Epithelial cell of proximal tubule (primary cell): Measurements from ENCODE around the gene RPL35. TPM values are rescaled to one million over a fixed set of nuclear protein-coding genes. Genes with fewer than 3 reads are reported as not detected.

ENCODE experiments used
- DNase-seq: peaks from one replicate; pipeline ENCODE4 v3.0.0-alpha.2; 2011; ENCODE audit warnings: low read depth
- H3K4me3 ChIP-seq: 2 replicates; pipeline ENCODE4 v1.5.1; 2011; ENCODE audit warnings: low read depth, mild to moderate bottlenecking, low read length
- total RNA-seq: library from RNA; depleted of rRNA; stranded (reverse); fragments of >200 nt; gene quantifications from 2 replicates; pipeline ENCODE4 v1.2.3, GENCODE V29; 2015
- TF ChIP-seq, protein P1 (sequence below): conservative IDR thresholded peaks from 2 replicates; pipeline ENCODE4 v1.5.1; 2012; ENCODE audit warnings: low read depth, mild to moderate bottlenecking, low read length

RPL35 gene
- total RNA-seq, 1 donor from 2014 or later, result 2,998 TPM

DNA sequence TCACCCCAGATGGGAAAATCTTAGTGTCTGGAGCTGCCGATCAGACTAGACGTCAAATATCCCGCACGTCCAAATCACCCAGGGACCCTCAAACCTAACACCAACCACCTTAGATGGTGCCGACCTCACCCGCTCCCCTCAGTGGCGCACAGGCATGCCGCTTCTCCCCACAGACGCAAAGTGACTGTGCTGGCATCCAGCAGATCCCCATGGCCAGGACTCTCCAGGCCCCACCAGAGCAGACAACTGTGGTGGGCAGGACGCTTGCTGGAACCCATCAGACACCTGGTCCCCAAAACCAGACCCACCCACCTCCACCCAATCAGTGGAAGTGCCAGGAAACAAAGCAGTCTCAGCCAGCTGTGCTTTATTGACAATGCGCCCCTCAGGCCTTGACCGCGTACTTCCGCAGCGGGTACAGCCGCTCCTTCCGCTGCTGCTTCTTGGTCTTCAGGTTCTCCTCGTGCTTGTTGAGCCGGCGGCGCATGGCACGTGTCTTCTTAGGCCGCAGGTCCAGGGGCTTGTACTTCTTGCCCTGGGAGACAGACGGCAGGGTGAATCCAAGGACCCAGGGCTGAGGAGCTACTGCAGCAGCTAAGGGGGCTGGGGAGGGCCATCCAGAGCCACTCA lies 4.1 kb downstream of the RPL35 start:
- no peak overlapping the region for H3K4me3 ChIP-seq
- DNase-seq, result no peak
- TF ChIP-seq, protein P1, sequence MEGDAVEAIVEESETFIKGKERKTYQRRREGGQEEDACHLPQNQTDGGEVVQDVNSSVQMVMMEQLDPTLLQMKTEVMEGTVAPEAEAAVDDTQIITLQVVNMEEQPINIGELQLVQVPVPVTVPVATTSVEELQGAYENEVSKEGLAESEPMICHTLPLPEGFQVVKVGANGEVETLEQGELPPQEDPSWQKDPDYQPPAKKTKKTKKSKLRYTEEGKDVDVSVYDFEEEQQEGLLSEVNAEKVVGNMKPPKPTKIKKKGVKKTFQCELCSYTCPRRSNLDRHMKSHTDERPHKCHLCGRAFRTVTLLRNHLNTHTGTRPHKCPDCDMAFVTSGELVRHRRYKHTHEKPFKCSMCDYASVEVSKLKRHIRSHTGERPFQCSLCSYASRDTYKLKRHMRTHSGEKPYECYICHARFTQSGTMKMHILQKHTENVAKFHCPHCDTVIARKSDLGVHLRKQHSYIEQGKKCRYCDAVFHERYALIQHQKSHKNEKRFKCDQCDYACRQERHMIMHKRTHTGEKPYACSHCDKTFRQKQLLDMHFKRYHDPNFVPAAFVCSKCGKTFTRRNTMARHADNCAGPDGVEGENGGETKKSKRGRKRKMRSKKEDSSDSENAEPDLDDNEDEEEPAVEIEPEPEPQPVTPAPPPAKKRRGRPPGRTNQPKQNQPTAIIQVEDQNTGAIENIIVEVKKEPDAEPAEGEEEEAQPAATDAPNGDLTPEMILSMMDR, result no peak

DNA sequence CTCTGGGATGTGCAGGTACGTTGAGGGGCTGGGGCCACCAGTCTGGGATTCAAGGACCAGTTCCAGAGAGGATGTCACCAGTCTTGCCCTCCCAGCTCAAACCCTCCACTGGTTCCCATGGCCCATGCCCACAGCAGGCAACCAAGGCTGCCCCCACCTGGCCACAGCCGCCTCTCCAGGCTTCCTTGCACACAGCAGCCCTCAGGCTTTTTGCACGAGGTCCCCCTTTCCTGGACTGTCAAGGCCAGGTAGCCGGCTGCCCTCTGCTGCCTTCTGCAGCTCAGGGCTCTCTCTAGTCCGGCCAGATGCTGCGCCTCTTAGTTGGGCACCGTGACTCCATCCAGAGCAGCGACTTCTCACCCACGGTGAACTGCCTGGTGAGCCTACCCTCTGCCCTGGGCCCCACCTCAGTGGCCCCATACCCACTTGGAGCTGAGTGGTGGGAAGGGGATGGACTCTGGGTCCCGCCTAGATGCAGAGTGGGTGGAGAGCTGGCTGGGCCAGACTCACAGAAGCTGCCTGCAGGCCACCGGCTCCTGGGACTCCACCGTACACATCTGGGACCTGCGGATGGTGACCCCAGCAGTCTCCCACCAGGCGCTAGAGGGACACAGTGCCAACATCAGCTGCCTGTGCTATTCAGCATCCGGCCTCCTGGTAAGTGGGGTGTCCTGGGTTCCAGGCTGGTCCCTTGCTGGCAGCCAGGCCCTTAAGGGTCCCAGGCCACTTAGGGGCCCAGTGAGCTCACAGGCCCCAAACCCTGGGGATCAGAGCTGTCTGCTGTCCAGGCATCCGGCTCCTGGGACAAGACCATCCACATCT lies 5.6 kb downstream of the RPL35 start:
- TF ChIP-seq, protein P1, result peak; percentile 45
- no peak overlapping the region for H3K4me3 ChIP-seq
- no peak for DNase-seq

- TF ChIP-seq, protein P1, result no peak
- DNase-seq, result no peak
- no peak overlapping the region for H3K4me3 ChIP-seq
These were observed 6.2 kb downstream of the RPL35 start for GRCh38 chr9:124855566-124855943.

- TF ChIP-seq, protein P1, result no peak
- no peak overlapping the region for H3K4me3 ChIP-seq
- DNase-seq, result no peak
These were observed 6.9 kb downstream of the RPL35 start for GRCh38 chr9:124854822-124855221.

DNA sequence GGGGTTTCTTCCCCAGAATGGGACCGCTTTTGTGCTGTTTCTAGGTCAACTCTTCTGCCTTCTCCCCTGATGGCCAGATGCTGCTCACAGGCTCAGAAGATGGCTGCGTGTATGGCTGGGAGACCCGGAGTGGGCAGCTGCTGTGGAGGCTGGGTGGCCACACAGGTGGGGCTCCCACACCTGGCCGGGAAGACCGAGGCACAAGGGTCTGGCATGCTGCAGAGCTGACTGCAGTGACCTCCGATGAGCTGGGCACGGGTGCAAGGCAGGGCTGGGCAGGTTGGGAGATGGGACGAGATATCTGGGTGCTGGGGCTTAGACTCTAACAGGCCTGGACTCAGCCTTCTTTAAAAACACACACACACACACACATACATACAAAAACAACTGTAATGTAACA lies 7.6 kb downstream of the RPL35 start:
- no peak overlapping the region for H3K4me3 ChIP-seq
- TF ChIP-seq, protein P1, result no peak
- no peak for DNase-seq

GRCh38 chr9:124853605-124854143 lies 8.1 kb downstream of the RPL35 start:
- DNase-seq, result no peak
- peak overlapping the region; percentile 62 for H3K4me3 ChIP-seq
- TF ChIP-seq, protein P1, result no peak
